ENCODE results near the gene HECW1.
"Not testable (repeated sequence)": the region's sequence is repeated elsewhere in the genome, so short reads cannot be mapped to it uniquely, and the experiment has no call there.

The HECW1 gene

GRCh38 chr7:43469051-43469450 is 356.6 kb downstream of the HECW1 start:
- no peak for DNase-seq (ENCODE audit: low read depth)

- DNase-seq (ENCODE audit: low read depth), result no peak
Observed at GRCh38 chr7:43470110-43470509, 357.7 kb downstream of the HECW1 start.

GRCh38 chr7:43475983-43476382 is 363.5 kb downstream of the HECW1 start:
- no peak for DNase-seq (ENCODE audit: low read depth)

- no peak for DNase-seq (ENCODE audit: low read depth)
Observed at GRCh38 chr7:43476896-43477295, 364.4 kb downstream of the HECW1 start.

GRCh38 chr7:43479042-43479441 is 366.6 kb downstream of the HECW1 start:
- DNase-seq (ENCODE audit: low read depth), result no peak

GRCh38 chr7:43479543-43479942 is 367.1 kb downstream of the HECW1 start:
- no peak for DNase-seq (ENCODE audit: low read depth)

GRCh38 chr7:43480581-43480980 is 368.1 kb downstream of the HECW1 start:
- no peak for DNase-seq (ENCODE audit: low read depth)

GRCh38 chr7:43481902-43482678 is 369.6 kb downstream of the HECW1 start:
- DNase-seq (ENCODE audit: low read depth), result peak; percentile 68

GRCh38 chr7:43482679-43483252 is 370.3 kb downstream of the HECW1 start:
- no peak for DNase-seq (ENCODE audit: low read depth)

GRCh38 chr7:43484678-43485395 is 372.4 kb downstream of the HECW1 start:
- no peak for DNase-seq (ENCODE audit: low read depth)

- no peak for DNase-seq (ENCODE audit: low read depth)
Observed at GRCh38 chr7:43485580-43485979, 373.1 kb downstream of the HECW1 start.

- DNase-seq (ENCODE audit: low read depth), result not testable (repeated sequence)
Observed at GRCh38 chr7:43486008-43486407, 373.6 kb downstream of the HECW1 start.

- DNase-seq (ENCODE audit: low read depth), result no peak
Observed at GRCh38 chr7:43486634-43487033, 374.2 kb downstream of the HECW1 start.

- no peak for DNase-seq (ENCODE audit: low read depth)
Observed at GRCh38 chr7:43487731-43488073, 375.3 kb downstream of the HECW1 start.

- DNase-seq (ENCODE audit: low read depth), result no peak
Observed at GRCh38 chr7:43489257-43489656, 376.8 kb downstream of the HECW1 start.

- no peak for DNase-seq (ENCODE audit: low read depth)
Observed at GRCh38 chr7:43490016-43490415, 377.6 kb downstream of the HECW1 start.

GRCh38 chr7:43491123-43491522 is 378.7 kb downstream of the HECW1 start:
- DNase-seq (ENCODE audit: low read depth), result no peak

GRCh38 chr7:43491984-43492383 is 379.5 kb downstream of the HECW1 start:
- peak; percentile 86 for DNase-seq (ENCODE audit: low read depth)

GRCh38 chr7:43492896-43493295 is 380.4 kb downstream of the HECW1 start:
- DNase-seq (ENCODE audit: low read depth), result no peak

GRCh38 chr7:43495572-43495971 is 383.1 kb downstream of the HECW1 start:
- no peak for DNase-seq (ENCODE audit: low read depth)

- DNase-seq (ENCODE audit: low read depth), result no peak
Observed at GRCh38 chr7:43496596-43496995, 384.1 kb downstream of the HECW1 start.

- peak; percentile 72 for DNase-seq (ENCODE audit: low read depth)
Observed at GRCh38 chr7:43501870-43502269, 389.4 kb downstream of the HECW1 start.

- DNase-seq (ENCODE audit: low read depth), result no peak
Observed at GRCh38 chr7:43502941-43503340, 390.5 kb downstream of the HECW1 start.
